OCI-LY3 (cell line): ENCODE measurements around the gene PRPF19.

Source experiments
- EZH2phosphoT487 ChIP-seq: fragments of 200-600 bp; shearing (Covaris generic); IDR thresholded peaks from 2 replicates; pipeline ENCODE4 v1.6.1; 2018; ENCODE audit warnings: antibody characterized with exemption, mixed run types, low read depth
- TF ChIP-seq, protein P1 (sequence below): fragments of 200-600, 300-600 bp; sonication (generic); IDR thresholded peaks from 2 replicates; pipeline ENCODE4 v1.5.1; 2014; ENCODE audit warnings: antibody characterized with exemption, low read length, low read depth

DNA sequence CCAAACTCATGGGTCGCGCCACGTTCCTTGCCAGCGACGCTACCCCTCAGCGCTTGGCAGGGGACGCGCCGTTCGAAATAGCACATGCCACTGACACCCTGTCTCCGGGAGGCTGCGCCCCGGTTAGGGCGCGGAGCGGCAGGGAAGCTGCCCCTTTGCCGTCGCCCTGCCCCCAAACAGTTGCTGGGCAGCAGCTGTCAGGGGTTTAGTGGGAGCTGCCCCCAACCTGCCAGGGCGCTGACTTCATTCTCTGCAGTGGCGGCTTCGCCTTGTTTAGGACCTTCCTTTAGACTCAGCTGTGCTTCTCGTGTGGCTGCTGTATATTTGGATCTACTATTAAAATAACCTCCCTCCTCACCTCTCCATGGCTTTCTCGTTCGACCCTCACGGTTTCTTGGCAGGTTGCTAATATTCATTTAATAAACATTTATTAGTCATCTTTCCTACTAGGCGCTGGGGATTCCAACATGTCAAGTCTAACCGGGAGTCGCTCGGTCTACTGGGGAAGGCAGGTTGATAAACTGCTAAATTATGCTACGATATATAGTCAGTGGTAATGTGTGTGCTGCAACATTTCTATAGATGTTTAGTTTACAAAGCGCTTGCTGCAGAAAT, 8.4 kb upstream of the PRPF19 start:
- TF ChIP-seq, protein P1, sequence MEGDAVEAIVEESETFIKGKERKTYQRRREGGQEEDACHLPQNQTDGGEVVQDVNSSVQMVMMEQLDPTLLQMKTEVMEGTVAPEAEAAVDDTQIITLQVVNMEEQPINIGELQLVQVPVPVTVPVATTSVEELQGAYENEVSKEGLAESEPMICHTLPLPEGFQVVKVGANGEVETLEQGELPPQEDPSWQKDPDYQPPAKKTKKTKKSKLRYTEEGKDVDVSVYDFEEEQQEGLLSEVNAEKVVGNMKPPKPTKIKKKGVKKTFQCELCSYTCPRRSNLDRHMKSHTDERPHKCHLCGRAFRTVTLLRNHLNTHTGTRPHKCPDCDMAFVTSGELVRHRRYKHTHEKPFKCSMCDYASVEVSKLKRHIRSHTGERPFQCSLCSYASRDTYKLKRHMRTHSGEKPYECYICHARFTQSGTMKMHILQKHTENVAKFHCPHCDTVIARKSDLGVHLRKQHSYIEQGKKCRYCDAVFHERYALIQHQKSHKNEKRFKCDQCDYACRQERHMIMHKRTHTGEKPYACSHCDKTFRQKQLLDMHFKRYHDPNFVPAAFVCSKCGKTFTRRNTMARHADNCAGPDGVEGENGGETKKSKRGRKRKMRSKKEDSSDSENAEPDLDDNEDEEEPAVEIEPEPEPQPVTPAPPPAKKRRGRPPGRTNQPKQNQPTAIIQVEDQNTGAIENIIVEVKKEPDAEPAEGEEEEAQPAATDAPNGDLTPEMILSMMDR = no peak
- TF ChIP-seq EZH2phosphoT487 = no peak
